ENCODE data around the gene PATL2. TPM values are rescaled to one million over a fixed set of nuclear protein-coding genes. Genes with fewer than 3 reads are reported as not detected.

Gene PATL2
- total RNA-seq, 1 donor from 2014 or later = 3.0 TPM

Other genes starting within 250 kb of the PATL2 start
- 99.3 TPM for gene EIF3J, start 174.2 kb downstream of the PATL2 start, total RNA-seq
- gene SPG11, start 47.7 kb downstream of the PATL2 start, total RNA-seq = 40.9 TPM
- 1,156 TPM for gene B2M, start 194 bp upstream of the PATL2 start, total RNA-seq
- 55.2 TPM for gene TRIM69, start 25.2 kb upstream of the PATL2 start, total RNA-seq
- gene TERB2, start 245.4 kb upstream of the PATL2 start, total RNA-seq = not detected